Large intestine (tissue), 3 donors: ENCODE data around the gene CYTH4. TPM values are rescaled to one million over a fixed set of nuclear protein-coding genes. Genes with fewer than 3 reads are reported as not detected.

Experiments used
- DNase-seq, 2 donors: peaks; one replicate each; pipeline versions ENCODE4 v3.0.0 to v3.0.0-alpha.2; 2013
- H3K27ac ChIP-seq: one replicate; pipeline ENCODE4 v1.5.1; 2013; ENCODE audit warnings: low read length
- H3K27me3 ChIP-seq: 2 replicates; pipeline ENCODE4 v1.6.1; 2013; ENCODE audit warnings: low read length; ENCODE audit not compliant: control insufficient read depth, insufficient read depth
- H3K36me3 ChIP-seq: 2 replicates; pipeline ENCODE4 v1.6.1; 2013; ENCODE audit warnings: low read length; ENCODE audit not compliant: control insufficient read depth, insufficient read depth
- H3K4me1 ChIP-seq: one replicate; pipeline ENCODE4 v1.6.1; 2013; ENCODE audit warnings: low read length; ENCODE audit not compliant: control insufficient read depth, insufficient read depth
- H3K4me3 ChIP-seq: one replicate; pipeline ENCODE4 v1.5.1; 2013; ENCODE audit warnings: low read length
- H3K9me3 ChIP-seq: one replicate; pipeline ENCODE4 v1.6.1; 2013; ENCODE audit warnings: mild to moderate bottlenecking, low read depth, low read length, moderate library complexity; ENCODE audit not compliant: control insufficient read depth
- WGBS: methylation state at CpG from one replicate; pipeline ENCODE4 v1.1.5; 2013; ENCODE audit warnings: low lambda C conversion rate; ENCODE audit not compliant: insufficient coverage; 5-methylcytosine and 5-hydroxymethylcytosine counted together
- polyA plus RNA-seq: library from polyadenylated mRNA; unstranded; fragments of 120-200 nt; gene quantifications from one replicate; pipeline ENCODE4 v1.2.1, GENCODE V29; 2013

CYTH4 gene
- polyA plus RNA-seq, 1 donor = 4.3 TPM

DNA sequence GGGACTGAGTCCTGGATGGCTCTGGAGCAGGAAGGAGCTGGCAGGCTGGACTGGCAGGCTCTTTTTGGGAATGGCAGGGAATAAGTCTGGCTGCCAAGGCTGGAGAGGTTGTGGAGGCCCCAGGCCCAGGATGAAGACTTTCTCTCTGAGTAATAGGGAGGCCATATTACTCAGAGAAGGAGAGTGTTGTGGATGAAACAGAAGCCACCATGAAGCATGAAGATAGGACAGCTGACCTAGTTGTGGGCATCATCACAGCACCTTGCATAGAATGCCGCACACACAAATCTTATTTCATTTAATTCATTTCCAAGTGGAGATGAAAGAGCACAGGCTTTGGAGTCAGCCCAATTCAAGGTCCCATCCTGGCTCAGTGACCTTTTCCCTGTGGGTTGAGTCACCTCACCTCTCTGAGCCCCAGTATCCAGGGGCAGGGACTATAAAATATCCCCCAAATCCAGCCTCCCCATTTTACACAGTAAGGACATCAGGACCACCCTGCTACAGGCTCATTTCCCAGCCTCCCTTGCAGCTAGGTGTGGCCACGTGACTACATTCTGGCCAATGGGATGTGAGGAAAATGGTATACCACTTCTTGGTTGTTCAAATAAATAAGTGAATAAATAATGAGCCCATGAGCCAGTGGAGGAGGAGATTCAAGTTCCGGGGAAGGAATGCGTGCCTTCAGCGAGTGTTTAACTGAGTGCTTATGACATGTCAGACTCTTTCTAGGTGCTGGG lies 9.4 kb downstream of the CYTH4 start:
- Histone ChIP-seq H3K4me3 (no peak overlapping the region), H3K4me1 (no peaks in the 10 kb centered on the region), H3K27me3 (no peaks in the 10 kb centered on the region), H3K9me3 (no peaks in the 10 kb centered on the region), H3K27ac (no peak overlapping the region), H3K36me3 (no peaks in the 10 kb centered on the region)
- no CpG with 5 or more reads among the region's 5 CpGs for WGBS
- no peak for DNase-seq

DNA sequence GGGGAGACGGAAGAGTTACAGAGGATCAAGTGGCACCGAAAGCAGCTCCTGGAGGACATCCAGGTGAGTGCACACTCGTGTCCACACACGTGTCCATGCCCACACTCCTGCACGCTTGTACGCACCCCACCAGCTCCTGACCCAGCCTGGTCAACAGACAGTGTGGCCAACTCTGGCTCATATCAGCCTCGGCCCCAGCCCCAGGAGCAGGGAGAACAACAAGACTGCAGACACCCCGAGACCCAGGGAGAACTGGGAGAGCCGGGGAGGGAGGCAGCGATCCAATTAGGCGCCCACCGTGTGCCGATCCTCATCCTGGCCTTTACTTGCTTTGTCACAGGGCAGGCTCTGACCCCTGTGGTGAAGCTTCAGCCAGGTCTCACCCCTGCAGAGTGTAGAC lies 10.3 kb downstream of the CYTH4 start:
- no peak for DNase-seq
- no peak overlapping the region for H3K4me3 ChIP-seq
- no CpG with 5 or more reads among the region's 13 CpGs for WGBS
- H3K9me3 ChIP-seq = no peaks in the 10 kb centered on the region
- no peaks in the 10 kb centered on the region for H3K4me1 ChIP-seq
- no peaks in the 10 kb centered on the region for H3K27me3 ChIP-seq
- no peak overlapping the region for H3K27ac ChIP-seq
- no peaks in the 10 kb centered on the region for H3K36me3 ChIP-seq

DNA sequence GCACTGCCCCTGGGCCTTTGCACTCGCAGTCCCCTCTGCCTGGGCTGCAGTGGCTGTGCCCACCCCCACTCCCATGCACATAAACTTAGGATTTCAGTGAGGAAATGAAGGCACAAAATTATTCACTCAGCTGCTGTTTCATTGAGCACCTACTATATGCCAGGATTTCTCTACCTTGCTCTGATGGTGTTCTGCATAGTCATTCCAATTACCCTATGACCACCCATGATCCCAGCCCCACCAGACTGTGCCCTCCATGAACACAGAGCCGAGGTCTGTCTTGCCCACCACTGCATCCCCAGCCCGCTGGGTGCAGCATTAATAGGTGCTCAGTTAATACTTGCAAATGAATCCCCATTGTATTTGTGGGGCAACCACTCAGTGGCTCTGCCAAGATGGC lies 10.9 kb downstream of the CYTH4 start:
- H3K27me3 ChIP-seq = no peaks in the 10 kb centered on the region
- no peaks in the 10 kb centered on the region for H3K4me1 ChIP-seq
- no CpG with 5 or more reads among the region's 3 CpGs for WGBS
- H3K4me3 ChIP-seq = no peak overlapping the region
- no peaks in the 10 kb centered on the region for H3K36me3 ChIP-seq
- H3K9me3 ChIP-seq = no peaks in the 10 kb centered on the region
- H3K27ac ChIP-seq = no peak overlapping the region
- DNase-seq = no peak

DNA sequence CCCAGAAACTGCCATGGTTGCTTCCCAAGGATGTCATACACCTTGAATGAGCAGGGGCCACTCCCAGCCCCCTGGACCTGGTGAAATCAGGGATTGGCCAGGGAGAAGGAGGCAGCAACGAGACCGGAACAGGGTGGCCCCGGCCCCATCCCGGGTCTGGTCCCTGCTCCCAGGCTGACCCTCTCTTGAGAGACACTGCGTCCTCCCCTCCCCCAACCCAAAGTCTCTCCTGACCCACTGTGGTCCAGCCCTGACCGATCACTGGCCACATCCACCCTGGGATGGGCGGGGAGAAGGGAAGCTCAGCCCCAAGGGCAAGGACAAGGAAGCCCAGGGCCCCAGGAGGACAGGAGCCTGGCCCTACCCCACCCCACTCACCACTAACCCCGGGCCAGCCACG lies 12.4 kb downstream of the CYTH4 start:
- Histone ChIP-seq H3K36me3 (no peaks in the 10 kb centered on the region), H3K27ac (no peak overlapping the region), H3K4me1 (no peaks in the 10 kb centered on the region), H3K9me3 (no peaks in the 10 kb centered on the region), H3K4me3 (no peak overlapping the region), H3K27me3 (no peaks in the 10 kb centered on the region)
- DNase-seq = no peak
- WGBS = no CpG with 5 or more reads among the region's 9 CpGs

DNA sequence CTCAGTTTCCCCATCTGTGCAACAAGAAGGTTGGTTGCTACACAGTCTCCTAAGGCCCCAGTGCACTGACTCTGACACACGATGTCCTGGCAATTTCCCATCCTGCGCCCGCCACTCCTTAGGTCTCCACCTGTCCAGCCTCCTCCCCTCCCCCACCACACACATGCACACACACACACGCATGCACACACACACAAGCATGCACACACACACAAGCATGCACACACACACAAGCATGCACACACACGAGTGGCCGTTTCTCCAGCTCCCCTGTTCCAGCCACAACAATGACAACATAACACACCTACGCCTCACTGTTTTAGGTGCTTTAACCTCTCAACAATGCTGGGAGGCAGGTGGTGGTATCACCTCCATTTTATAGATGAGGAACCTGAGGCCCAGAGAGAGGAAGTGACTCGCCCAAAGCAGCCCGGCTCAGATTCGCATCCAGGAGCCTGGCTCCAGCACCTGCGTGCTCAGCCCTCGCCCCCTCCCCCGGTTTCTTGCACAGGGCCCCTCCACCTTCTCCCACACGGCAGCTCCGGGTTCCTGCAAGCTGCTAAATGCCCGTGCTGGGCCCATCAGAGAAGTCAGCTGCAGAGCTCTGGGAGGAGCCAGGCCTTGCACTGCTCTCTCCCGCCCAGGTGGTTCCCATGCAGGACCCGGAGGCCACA lies 13.0 kb downstream of the CYTH4 start:
- no peaks in the 10 kb centered on the region for H3K9me3 ChIP-seq
- no peaks in the 10 kb centered on the region for H3K36me3 ChIP-seq
- no peak overlapping the region for H3K27ac ChIP-seq
- H3K4me3 ChIP-seq = no peak overlapping the region
- no peaks in the 10 kb centered on the region for H3K4me1 ChIP-seq
- H3K27me3 ChIP-seq = no peaks in the 10 kb centered on the region
- WGBS = no CpG with 5 or more reads among the region's 18 CpGs
- DNase-seq = no peak

DNA sequence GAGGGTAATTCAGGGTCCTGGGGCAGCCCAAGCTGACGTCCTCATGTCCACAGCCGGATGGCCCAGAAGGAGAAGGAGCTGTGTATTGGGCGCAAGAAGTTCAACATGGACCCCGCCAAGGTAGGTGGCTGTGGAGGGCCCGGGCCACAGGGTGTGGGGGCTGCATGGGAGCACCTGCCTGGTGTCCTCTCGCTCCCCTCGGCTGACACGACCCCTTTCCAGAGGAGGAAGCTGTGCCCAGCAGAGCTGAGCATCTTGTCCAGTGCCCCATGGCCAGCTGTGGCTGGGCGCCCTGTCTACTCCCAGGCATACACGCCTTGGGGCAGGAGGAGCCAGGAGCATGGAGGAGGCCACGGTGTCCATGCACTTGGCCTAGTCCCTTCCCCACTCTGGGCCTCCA lies 13.6 kb downstream of the CYTH4 start:
- H3K27me3 ChIP-seq = peaks cover under 1% of the 10 kb centered on the region
- WGBS = no CpG with 5 or more reads among the region's 11 CpGs
- H3K27ac ChIP-seq = no peak overlapping the region
- no peak for DNase-seq
- H3K9me3 ChIP-seq = no peaks in the 10 kb centered on the region
- no peak overlapping the region for H3K4me3 ChIP-seq
- H3K4me1 ChIP-seq = no peaks in the 10 kb centered on the region
- H3K36me3 ChIP-seq = no peaks in the 10 kb centered on the region

DNA sequence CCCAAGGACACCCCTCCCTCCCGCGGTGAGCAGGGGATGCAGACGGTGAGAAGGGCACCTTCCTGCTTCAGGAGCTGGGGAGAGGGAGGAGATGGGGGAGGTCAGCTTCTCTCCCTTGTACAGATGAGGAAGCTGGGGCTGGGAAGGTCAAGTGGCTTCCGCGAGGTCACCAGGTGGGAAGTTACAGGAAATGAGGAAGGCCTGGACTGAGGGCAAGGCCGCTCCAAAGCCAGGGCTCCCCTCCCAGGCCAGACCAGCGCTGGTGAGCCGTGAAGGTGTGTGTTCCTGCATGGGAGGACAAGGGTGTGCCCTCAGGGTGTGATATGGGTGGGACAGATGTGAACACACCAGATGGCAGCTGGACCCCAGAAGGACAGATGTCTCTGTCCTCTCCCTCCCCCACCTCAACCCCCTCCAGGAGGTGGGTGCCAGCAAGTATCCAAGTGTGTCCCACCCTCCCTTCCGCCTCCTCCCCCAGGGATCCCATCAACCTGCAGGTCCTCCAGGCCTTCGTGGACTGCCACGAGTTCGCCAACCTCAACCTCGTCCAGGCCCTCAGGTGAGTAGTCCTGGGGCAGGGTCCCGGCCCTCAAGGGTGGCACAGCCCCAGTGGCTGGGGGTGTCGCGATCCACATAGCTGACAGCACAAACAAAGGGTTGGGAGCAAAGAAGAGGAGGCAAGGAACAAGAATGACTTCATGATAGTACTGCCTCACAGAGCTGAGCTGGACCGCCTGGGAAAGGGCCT lies 16.6 kb downstream of the CYTH4 start:
- DNase-seq = no peak
- no CpG with 5 or more reads among the region's 17 CpGs for WGBS
- peaks cover 2% of the 10 kb centered on the region for H3K9me3 ChIP-seq
- H3K4me1 ChIP-seq = no peaks in the 10 kb centered on the region
- H3K36me3 ChIP-seq = no peaks in the 10 kb centered on the region
- H3K27ac ChIP-seq = no peak overlapping the region
- H3K27me3 ChIP-seq = peaks cover 3% of the 10 kb centered on the region
- H3K4me3 ChIP-seq = no peak overlapping the region

DNA sequence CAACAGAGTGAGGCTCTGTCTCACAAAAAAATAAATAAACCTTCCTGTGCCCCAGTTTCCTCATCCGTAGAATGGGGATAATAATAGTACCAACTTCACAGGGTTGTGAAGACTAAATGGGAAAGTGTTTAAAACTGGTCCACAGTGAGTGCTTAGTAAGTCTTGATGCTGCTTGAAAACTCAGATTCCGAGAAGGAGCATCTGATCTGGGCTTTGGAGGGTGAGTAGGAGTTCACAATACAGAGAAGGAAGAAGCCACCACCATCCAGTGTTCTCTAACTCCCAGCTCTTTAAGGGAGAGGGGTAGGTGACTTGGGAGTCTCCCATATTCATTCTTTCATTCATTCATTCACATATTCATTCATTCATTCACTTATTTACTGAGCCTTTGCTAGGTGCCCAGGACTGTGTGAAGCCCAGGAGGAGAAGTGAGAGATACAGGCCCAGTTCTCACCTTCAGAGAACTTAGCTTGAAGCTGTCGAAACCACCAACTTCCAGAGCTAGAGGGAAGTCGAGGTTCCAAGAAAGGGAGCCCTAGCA lies 17.7 kb downstream of the CYTH4 start:
- peaks cover 3% of the 10 kb centered on the region for H3K27me3 ChIP-seq
- no peak overlapping the region for H3K27ac ChIP-seq
- no peaks in the 10 kb centered on the region for H3K36me3 ChIP-seq
- no peak overlapping the region for H3K4me3 ChIP-seq
- H3K4me1 ChIP-seq = no peaks in the 10 kb centered on the region
- no peak for DNase-seq
- WGBS = no CpG with 5 or more reads among the region's 4 CpGs
- H3K9me3 ChIP-seq = peaks cover 2% of the 10 kb centered on the region

DNA sequence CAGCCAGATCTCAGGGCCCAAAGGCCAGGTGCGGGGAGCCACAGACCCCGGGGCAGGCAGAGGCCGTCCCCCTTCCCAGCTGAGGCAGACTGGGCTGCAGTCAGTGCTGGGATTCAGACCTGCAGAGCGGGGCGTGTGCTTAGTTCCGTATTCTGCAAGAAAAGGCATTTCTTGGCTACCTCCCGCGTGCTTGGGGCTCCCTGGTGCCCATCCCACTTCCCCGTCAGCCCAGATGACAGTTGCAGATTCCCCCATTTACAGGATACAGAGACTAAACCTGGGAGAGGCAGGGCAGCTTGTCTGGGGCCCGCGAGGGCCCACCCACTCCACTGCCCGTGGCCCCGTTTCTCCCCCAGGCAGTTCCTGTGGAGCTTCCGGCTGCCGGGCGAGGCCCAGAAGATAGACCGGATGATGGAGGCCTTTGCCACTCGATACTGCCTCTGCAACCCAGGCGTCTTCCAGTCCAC lies 18.3 kb downstream of the CYTH4 start:
- Histone ChIP-seq H3K27me3 (peaks cover 3% of the 10 kb centered on the region), H3K4me1 (no peaks in the 10 kb centered on the region), H3K9me3 (peaks cover 2% of the 10 kb centered on the region), H3K4me3 (no peak overlapping the region), H3K27ac (no peak overlapping the region), H3K36me3 (no peaks in the 10 kb centered on the region)
- WGBS = no CpG with 5 or more reads among the region's 19 CpGs
- DNase-seq = no peak

DNA sequence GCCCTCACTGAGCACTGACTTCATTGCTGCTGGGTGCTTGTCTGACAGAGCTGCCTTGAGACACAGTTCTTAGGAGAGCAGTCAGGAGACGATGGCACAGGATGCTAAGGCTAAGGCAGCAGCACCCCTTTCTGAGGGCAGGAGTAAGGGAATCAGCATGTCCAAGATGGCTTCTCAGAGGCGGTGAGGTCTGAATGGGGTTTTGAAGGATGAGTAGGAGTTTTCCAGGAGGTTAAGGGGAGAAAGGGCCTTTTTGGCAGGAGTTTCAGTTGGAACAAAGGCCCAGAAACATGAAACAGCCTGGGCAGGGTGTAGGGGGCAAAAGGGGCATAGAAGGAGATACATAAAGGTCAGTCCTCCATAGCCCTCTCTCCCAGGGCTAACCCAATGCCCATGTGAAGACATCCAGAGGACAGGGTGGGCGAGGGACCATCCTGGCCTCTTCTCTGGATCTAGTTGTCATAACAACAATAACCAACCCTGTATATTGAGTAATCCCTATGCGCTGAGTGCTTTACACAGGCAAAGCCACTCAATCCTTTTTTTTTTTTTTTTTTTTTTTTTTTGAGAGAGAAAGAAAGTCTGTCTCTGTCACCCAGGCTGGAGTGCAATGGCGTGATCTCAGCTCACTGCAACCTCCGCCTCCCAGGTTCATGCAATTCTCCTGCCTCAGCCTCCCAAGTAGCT lies 19.0 kb downstream of the CYTH4 start:
- Histone ChIP-seq H3K9me3 (peaks cover 2% of the 10 kb centered on the region), H3K36me3 (no peaks in the 10 kb centered on the region), H3K27ac (no peak overlapping the region), H3K27me3 (peaks cover 3% of the 10 kb centered on the region), H3K4me3 (no peak overlapping the region), H3K4me1 (no peaks in the 10 kb centered on the region)
- no peak for DNase-seq
- 100% methylated on average over 1 of the region's 6 CpGs for WGBS
